T-helper 22 cell (primary cell): ENCODE data around the gene FER.
"Not testable (repeated sequence)": the region's sequence is repeated elsewhere in the genome, so short reads cannot be mapped to it uniquely, and the experiment has no call there.

Experiments used
- DNase-seq: peaks from one replicate; pipeline ENCODE4 v3.0.0-alpha.2; 2020; ENCODE audit warnings: low read depth

Gene FER

DNA sequence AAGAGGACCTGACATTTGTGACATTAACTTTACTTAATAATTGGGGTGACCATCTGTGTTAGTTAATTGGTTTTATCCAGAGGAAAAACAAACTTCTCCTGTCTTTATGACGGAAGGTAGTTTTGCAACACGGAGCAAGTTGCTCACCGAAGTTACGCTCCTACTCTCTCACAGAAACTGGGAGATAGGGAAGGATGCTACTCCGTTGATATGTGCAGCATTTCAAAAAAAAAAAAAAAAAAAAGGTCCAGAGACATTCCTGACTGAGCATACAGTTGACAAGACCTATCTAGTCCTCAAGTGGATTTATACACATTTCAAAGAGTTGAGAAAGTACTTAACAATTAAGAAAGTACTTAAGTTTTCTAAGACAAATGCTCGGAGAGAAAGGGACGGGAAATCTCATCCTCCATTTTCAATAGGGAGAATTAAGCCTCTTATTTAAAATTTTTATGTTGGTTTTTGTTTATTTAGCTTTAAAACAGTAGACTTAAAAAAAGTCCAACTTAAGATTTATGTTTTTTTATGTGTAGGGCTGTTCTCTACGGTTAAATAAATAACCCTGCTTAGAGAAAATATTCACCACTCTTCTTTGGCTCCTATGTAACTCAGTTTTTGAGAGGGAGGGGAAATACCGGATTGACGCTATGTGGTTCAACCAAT is 455 bp upstream of the FER start:
- DNase-seq: no peak

DNA sequence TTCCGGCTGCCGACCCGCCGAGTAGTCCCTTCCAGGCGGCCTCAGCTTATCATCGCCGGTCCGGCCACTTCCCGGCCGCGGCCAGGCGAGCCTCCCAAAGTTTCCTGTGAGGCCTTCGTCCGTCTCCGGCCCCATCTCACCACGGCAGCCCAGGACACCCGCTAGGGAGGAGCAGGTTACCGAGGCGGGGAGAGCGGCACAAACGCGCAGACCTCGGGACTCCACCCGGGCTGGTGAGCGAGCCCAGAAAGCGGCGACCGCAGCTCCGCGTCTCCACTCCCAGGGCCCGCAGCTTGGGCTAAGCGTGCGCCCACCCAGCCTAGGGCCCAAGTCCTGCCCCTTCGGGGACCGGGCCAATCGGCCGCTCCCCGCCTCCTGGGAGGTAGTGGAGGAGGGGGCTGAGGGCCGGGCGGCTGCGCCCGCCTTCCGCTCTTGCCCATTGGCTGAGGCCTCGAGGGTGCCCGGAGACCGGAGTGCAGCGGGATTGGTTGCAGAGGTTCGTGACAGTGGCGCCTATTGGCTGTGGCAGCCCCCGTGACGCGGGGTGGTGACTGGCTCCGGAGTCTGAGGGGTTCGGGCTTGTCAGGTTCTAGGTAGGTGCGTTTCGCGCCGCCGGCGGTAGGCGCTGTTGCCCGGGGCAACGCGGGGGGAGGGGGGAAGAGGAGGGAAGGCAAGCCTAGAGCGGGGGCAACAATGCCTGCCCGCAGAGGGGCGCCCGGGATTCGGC is 867 bp downstream of the FER start:
- peak; percentile 96 for DNase-seq

DNA sequence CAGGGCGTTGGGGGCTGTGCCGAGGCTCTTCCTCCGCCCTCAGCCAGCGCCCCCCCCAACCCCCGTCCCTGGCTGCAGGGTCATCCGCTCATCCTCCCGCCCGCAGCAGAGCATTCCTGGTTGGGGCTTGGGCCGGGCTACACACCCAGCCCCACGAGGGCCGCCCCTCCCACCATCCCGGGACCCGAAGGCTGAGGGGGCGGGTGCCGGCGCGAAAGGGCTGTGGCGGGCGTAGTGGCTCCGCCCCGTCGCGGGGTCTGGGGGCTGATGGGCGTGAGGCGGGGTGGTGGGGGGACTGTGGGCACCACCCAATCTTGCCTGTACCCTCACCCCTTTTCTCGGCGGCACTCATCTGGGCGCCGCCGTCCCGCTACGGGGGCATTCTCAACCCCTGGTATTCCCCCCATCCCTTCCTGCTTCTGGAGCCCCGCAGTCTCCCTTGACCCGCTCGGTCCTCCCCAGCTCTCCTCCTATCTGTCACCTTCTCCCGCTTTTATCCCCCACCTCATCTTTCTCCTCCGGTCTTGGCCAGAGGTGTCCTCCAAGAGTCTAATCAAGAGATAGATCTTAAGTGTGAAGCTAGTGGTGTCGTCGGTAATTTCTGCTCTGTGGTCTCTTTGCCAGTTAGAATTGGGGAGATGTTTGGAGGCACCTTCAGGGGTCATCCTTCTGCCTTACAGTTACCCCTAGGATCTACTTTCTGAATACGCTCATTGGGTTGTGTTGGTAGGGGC is 1.6 kb downstream of the FER start:
- DNase-seq: no peak

DNA sequence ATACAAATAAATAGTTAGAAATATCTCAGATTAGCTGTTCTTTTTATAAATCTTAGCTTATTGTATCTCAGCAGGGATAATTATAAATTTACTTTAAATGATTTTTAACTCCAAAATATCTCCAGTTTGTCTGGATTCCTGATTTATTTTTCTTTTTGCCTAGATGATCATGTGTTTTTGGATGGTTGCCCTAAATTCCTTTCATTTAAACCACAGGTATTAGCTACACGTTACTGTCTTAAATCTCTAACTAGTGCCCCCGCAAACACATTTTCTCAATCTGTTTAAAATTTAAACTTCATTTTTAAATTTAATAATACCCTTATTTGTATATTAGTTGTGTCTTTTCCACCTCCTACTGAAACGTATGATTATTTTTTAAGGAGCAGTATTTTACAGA is 5.6 kb downstream of the FER start:
- DNase-seq: no peak

DNA sequence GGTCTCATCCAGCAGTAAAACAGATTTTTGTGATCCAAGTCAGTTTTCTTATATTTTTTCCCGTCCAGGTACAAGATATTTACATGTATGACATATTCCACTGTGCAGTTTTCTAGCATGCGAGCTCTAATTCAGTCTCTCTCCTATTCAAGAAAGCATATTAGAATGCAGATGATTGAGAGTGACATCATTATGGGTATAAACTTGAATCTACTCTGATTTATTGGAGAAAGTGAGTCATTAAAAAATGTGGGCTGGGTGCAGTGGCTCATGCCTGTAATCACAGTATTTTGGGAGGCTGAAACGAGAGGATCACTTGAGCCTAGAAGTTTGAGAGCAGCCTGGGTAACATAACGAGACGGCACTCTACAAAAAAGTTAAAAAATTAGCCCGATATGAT is 6.2 kb downstream of the FER start:
- no peak for DNase-seq

DNA sequence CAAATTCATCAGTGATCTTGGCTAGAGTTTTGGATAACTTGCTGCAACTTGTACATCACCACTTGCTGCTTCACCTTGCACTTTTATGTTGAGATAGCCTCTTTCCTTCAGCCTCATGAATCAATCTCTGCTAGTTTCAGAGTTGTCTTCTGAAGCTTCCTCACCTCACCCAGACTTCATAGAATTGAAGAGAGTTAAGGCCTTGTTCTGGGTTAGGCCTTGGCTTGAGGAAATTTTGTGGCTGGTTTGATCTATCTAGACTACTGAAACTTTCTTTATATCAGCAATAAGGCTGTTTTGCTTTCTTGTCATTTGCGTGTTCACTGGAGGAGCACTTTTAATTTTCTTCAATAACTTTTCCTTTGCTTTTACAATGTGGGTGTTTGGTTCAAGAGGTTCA is 12.8 kb downstream of the FER start:
- DNase-seq: no peak

DNA sequence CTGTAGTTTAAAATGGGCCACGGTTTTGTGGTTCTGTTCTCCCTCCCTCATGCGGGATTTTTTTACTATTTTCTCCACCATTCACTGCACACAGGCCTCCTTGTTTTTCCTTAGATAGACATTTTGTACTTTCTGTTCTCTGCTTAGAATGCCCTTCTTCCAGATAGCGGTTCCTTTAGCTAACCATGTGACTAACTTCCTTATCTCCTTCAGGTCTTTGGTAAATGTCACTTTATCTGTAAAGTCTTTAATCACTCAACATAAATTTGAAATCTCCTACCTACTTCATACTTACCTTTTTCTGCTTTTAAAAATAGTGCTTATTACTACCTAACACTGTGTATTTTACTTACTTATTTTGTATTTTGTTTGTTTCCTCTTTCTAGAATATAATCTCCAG is 15.0 kb downstream of the FER start:
- no peak for DNase-seq

DNA sequence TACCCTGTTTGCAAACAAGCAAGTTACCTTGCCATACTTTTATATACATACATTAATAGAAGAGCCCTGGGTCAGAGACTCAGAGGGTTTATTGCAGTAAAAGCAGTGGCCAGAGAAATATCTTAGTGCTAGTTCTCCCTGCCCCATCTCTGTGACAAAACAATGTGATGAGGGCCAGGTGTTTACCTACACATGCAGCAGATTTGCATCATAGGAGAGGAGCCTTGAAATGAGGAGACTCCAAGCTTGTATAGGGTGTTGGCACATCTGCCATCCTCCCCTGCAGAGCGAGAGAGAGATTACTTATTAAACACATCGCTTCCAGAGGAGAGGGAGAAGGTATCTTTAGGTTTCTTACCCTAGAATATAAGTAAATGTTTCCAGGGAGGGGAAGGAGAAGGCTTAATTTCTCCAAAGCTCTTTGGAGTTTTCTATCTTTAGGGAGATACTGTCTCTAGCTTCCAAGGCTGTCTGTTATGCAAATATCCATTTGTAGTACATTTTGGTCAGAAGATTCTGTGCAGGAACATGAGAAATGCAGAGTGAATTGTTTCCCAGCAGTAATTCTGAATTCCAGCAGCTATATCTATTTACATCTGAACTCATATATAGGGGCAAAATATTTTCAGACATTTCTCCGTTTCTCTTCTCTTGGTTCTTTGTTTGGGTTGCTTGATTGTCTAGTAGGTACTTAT is 15.7 kb downstream of the FER start:
- no peak for DNase-seq

DNA sequence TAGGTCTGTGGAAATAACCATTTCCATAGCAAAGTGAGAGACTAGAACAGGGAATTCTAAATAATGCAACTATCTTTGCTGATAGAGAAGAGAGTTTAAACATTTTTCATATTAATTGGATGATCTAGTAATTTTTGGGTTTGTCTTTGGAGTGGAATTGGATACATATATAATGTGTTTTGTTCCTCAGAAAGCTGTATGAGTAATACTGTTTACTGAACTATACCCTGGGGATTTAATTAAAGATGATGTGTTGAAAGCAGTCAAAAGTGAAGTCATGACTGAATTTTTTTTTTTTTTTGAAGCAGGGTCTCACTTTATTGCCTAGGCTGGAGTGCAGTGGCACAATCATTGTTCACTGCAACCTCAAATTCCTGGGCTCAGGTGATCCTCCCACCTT is 17.9 kb downstream of the FER start:
- no peak for DNase-seq

DNA sequence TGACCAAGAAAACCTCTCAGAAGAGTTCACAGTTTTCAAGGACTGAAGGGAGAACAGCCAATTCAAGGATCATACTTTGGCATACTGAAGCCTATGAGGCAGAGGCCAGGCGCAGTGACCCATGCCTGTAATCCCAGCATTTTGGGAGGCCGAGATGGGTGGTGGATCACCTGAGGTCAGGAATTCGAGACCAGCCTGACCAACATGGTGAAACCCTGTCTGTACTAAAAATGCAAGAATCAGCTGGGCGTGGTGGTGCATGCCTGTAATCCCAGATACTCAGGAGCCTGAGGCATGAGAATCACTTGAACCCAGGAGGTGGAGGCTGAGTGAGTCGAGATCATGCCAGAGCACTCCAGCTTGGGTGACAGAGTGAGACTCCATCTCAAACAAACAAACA is 19.2 kb downstream of the FER start:
- DNase-seq: not testable (repeated sequence)

DNA sequence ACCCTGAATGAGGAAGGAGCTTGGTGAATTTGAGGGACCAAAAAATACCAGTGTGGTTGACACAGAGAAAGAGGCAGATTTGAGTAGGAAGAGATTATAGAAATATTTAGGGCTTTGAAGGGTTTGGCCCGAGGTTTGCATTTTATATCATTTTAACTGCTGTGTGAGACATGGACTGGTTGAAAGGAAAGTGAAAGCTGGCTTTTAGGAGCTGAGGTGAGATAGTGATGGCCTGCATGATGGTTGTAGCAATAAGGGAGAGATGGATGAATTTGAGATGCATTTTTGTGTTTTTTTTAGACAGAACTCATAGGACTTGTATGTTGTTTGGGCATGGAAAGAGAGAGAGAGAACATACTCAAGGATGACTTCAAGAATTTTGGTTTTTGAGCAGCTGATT is 21.7 kb downstream of the FER start:
- DNase-seq: no peak

DNA sequence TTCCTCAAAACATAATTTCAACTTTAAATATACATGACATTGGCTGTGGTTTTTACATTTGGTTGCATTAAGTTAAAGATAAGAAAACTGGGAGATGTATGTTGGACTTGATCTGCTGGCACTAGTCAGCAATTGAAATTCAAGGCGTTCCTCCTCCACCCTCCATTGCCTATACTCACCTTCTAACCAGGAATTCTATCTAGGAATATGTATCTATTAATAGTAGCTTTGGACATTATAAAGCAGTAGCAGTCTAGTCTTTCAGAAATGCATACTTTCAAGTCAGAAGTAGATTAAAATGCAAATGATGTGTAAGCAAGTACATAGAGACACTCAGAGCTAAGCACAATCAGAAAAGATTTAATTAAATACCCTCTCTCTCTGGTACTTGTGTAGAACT is 24.9 kb downstream of the FER start:
- DNase-seq: no peak

DNA sequence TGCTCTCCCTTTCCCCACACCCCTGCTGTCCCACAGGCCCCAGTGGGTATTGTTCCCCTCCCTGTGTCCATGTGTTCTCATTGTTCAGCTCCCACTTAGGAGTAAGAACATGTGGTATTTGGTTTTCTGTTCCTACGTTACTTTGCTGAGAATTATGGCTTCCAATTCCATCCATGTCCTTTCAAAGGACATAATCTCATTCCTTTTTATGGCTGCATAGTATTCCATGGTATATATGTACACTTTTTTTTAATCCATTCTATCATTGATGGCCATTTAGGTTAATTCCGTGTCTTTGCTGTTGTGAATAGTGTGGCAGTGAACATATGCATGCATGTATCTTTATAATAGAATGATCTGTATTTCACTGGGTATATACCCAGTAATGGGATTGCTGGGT is 25.6 kb downstream of the FER start:
- no peak for DNase-seq

DNA sequence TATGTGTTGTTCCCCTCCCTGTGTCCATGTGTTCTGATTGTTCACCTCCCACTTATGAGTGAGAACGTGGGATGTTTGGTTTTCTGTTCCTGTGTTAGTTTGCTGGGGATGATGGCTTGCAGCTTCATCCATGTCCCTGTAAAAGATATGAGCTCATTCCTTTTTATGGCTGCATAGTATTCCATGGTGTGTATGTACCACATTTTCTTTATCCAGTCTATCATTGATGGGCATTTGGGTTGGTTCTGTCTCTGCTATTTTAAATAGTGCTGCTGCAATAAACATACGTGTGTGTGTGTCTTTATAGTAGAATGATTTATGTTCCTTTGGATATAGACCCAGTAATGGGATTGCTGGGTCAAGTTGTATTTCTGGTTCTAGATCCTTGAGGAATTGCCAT is 26.4 kb downstream of the FER start:
- DNase-seq: not testable (repeated sequence)

DNA sequence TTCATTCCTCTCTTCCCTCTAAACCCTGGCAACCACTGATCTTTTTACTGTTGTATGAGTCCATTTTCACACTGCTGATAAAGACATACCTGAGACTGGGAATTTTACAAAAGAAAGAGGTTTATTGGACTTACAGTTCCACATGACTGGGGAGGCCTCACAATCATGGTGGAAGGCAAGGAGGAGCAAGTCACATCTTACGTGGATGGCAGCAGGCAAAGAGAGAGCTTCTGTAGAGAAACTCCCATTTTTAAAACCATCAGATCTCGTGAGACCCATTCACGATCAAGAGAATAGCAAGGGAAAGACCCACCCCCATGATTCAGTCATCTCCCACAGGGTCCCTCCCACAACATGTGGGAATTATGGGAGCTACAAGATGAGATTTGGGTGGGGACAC is 29.9 kb downstream of the FER start:
- DNase-seq: not testable (repeated sequence)

DNA sequence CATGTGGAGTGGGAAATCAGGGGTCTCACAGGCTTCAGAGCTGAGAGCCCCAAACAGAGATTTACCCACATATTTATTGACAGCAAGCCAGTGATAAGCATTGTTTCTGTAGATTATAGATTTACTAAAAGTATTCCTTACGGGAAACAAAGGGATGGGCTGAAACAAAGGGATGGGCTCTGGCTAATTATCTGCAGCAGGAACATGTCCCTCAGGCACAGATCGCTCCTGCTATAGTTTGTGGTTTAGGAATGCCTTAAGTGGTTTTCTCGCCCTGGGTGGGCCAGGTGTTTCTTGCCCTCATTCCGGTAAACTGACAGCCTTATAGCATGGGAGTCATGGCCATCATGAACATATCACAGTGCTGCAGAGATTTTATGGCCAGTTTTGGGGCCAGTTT is 36.9 kb downstream of the FER start:
- not testable (repeated sequence) for DNase-seq

DNA sequence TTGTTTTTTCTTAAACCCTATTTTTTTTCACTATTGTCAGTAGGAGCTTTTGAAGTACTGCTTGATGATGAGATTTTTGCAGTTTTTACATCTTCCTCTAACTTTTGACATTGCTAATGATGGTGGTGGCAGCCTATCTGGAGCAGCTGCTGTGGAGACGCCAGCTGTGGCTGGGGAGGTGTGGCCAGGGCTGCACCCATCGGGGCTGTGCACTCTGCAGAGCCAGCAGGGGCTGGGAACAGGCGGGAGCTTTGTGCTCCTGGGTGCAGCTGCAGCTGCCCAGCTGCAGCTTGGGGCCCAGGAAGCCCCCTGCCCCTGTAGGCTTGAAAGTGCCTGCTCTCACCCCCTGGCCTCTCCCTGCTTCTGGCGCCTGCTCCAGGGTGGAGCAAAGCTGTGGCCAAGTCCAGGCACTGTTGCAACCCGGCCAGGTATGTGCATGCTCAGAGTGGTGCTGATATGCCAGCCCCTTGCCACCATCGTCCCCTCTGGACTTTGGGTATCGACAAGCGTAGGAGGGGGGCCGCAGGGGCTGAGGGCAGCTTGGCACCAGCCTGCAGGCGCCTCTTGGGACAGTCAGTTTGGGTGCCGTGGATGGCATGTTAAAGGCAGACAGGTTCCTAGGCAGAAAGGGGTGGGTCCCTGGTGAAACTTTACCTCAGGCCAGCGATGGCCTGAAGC is 39.2 kb downstream of the FER start:
- no peak for DNase-seq

DNA sequence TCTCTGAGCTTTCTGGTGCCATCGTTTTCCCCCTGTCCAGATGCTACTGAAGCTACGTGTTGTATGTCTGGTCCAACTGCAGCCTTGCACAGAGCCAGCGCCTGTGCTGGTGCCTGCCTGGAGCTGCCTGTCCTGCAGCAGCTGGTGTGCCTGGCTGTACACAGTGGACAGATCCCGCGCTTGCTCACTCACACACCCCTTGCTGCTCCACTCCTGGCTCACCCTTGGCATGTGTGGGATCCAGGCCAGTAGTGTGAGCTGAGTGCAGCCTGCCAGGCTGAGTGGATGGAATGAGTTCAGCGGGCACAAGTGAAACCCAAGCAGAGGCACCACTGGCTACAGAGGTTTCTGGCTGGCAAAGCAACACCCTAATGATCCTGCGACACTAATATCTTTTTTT is 40.4 kb downstream of the FER start:
- no peak for DNase-seq

DNA sequence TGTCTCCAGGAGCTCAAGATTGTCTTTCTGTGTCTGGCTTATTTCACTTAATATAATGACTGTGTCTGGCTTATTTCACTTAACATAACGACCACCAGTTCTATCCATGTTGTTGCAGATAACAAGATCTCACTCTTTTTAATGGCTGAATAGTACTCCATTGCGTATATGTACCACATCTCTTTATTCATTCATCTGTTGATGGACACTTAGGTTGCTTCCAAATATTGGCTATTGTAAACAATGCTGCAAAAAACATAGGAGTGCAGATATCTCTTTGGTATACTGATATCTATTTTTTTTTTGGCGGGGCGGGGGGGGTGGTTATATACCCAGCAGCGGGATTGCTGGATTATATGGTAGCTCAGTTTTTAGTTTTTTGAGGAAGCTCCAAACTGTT is 45.5 kb downstream of the FER start:
- DNase-seq: no peak

DNA sequence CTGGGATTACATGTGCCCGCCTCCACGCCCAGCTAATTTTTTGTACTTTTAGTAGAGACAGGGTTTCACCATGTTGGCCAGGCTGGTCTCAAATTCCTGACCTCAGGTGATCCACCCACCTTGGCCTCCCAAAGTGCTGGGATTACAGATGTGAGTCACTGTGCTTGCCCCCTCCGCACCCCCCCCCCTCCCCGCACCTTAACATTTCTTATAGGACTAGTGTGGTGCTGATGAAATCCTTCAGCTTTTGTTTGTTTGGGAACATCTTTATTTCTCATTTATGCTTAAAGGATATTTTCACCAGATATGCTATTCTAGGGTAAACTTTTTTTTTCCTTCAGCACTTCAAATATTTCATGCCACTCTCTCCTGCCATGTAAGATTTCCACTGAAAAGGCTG is 46.7 kb downstream of the FER start:
- not testable (repeated sequence) for DNase-seq

DNA sequence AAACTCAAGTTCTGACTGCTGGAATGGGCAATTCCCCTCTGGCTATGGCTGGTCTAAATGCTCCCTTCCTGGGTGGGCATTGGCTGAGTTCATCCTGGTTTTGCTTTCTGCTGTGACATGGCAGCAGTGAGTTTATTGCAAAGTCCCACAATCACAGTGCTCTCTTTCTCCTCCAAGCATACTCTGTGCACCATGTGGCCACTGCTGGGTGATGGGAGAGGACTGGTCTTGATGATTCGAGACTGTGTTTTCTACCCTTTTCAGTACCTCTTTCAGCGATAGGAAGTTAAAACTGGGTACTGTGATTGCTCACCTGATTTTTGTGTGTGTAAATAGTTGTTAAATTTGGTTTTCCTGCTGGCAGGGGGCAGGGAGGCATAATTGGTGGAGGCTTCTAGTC is 49.7 kb downstream of the FER start:
- DNase-seq: no peak

DNA sequence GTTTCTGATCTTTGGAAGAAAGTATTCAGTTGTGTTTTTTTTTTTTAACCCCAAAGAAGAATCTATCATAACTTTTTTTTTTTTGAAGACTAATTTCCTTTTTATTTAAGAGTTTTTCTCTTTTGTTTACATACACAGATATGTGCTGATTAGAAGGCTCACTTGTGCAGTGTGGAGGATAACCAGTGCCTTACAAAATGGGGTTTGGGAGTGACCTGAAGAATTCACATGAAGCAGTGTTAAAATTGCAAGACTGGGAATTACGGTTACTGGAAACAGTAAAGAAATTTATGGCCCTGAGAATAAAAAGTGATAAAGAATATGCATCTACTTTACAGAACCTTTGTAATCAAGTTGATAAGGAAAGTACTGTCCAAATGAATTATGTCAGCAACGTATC is 50.3 kb downstream of the FER start:
- DNase-seq: no peak
